H9 (cell line): ENCODE measurements around the gene LYRM2. TPM values are rescaled to one million over a fixed set of nuclear protein-coding genes. Genes with fewer than 3 reads are reported as not detected.
A peak's percentile ranks its signal among the peaks of the same experiment; 100 is the strongest.

Experiments
- DNase-seq: peaks from one replicate; pipeline ENCODE4 v3.0.0-alpha.2; 2017
- H2AFZ ChIP-seq: one replicate; pipeline ENCODE4 v1.6.1; 2013; ENCODE audit warnings: mild to moderate bottlenecking, low read length, control low read depth, moderate library complexity
- H2AK5ac ChIP-seq: 2 replicates; pipeline ENCODE4 v1.6.1; 2013; ENCODE audit warnings: low read length, control low read depth, mixed read lengths; ENCODE audit not compliant: insufficient read length
- H2BK120ac ChIP-seq: one replicate; pipeline ENCODE4 v1.6.1; 2013; ENCODE audit warnings: low read depth, mild to moderate bottlenecking, low read length, control low read depth, inconsistent platforms; ENCODE audit not compliant: poor library complexity, severe bottlenecking
- H2BK12ac ChIP-seq: 2 replicates; pipeline ENCODE4 v1.6.1; 2013; ENCODE audit warnings: low read length, control low read depth, mixed read lengths, low read depth; ENCODE audit not compliant: insufficient read length
- H2BK15ac ChIP-seq: 2 replicates; pipeline ENCODE4 v1.6.1; 2013; ENCODE audit warnings: low read depth, low read length, control low read depth
- H2BK20ac ChIP-seq: one replicate; pipeline ENCODE4 v1.6.1; 2013; ENCODE audit warnings: low read depth, mild to moderate bottlenecking, low read length, control low read depth, inconsistent platforms; ENCODE audit not compliant: poor library complexity, severe bottlenecking
- H2BK5ac ChIP-seq: 2 replicates; pipeline ENCODE4 v1.6.1; 2013; ENCODE audit warnings: low read length, control low read depth, mixed read lengths; ENCODE audit not compliant: insufficient read length
- H3K14ac ChIP-seq: 2 replicates; pipeline ENCODE4 v1.6.1; 2013; ENCODE audit warnings: low read length, control low read depth; ENCODE audit not compliant: insufficient read depth
- H3K18ac ChIP-seq: 2 replicates; pipeline ENCODE4 v1.6.1; 2013; ENCODE audit warnings: low read depth, mild to moderate bottlenecking, mixed read lengths, low read length, control low read depth; ENCODE audit not compliant: insufficient read length
- H3K23ac ChIP-seq: 2 replicates; pipeline ENCODE4 v1.6.1; 2013; ENCODE audit warnings: low read length, control low read depth, mixed read lengths, low read depth; ENCODE audit not compliant: insufficient read length
- H3K23me2 ChIP-seq: 2 replicates; pipeline ENCODE4 v1.6.1; 2013; ENCODE audit warnings: low read depth, mild to moderate bottlenecking, mixed read lengths, low read length, control low read depth; ENCODE audit not compliant: insufficient read length, poor library complexity, severe bottlenecking
- H3K27ac ChIP-seq: 2 replicates; pipeline ENCODE4 v1.5.1; 2013; ENCODE audit warnings: low read length, control low read depth, mixed read lengths, low read depth; ENCODE audit not compliant: insufficient read length
- H3K27me3 ChIP-seq: 2 replicates; pipeline ENCODE4 v1.6.1; 2013; ENCODE audit warnings: low read length, control low read depth, inconsistent platforms; ENCODE audit not compliant: insufficient read depth
- H3K4ac ChIP-seq: 2 replicates; pipeline ENCODE4 v1.6.1; 2013; ENCODE audit warnings: low read depth, mild to moderate bottlenecking, control low read depth, inconsistent platforms, low read length, moderate library complexity
- H3K4me1 ChIP-seq: 2 replicates; pipeline ENCODE4 v1.6.1; 2013; ENCODE audit warnings: low read length, control low read depth, inconsistent platforms; ENCODE audit not compliant: insufficient read depth
- H3K4me2 ChIP-seq: 2 replicates; pipeline ENCODE4 v1.6.1; 2013; ENCODE audit warnings: low read length, control low read depth, mixed read lengths; ENCODE audit not compliant: insufficient read length, insufficient read depth
- H3K56ac ChIP-seq: 2 replicates; pipeline ENCODE4 v1.6.1; 2013; ENCODE audit warnings: low read depth, mild to moderate bottlenecking, mixed read lengths, low read length, control low read depth; ENCODE audit not compliant: insufficient read length
- H3K79me1 ChIP-seq: 2 replicates; pipeline ENCODE4 v1.6.1; 2013; ENCODE audit warnings: low read depth, mild to moderate bottlenecking, moderate library complexity, low read length, control low read depth, inconsistent platforms; ENCODE audit not compliant: insufficient read depth, poor library complexity, severe bottlenecking
- H3K79me2 ChIP-seq: 2 replicates; pipeline ENCODE4 v1.6.1; 2013; ENCODE audit warnings: low read length, control low read depth, inconsistent platforms; ENCODE audit not compliant: insufficient read depth
- H3K9ac ChIP-seq: 2 replicates; pipeline ENCODE4 v1.6.1; 2013; ENCODE audit warnings: low read length, control low read depth, mixed read lengths; ENCODE audit not compliant: insufficient read length; ENCODE audit errors: extremely low read depth
- H3K9me3 ChIP-seq: one replicate; pipeline ENCODE4 v1.6.1; 2013; ENCODE audit warnings: low read depth, low read length, inconsistent platforms; ENCODE audit not compliant: control insufficient read depth
- H3T11ph ChIP-seq: one replicate; pipeline ENCODE4 v1.6.1; 2013; ENCODE audit warnings: mild to moderate bottlenecking, low read length, control low read depth, inconsistent platforms
- H4K20me1 ChIP-seq: one replicate; pipeline ENCODE4 v1.6.1; 2013; ENCODE audit not compliant: control insufficient read depth, insufficient read length, insufficient read depth
- H4K5ac ChIP-seq: 2 replicates; pipeline ENCODE4 v1.6.1; 2013; ENCODE audit warnings: low read depth, mild to moderate bottlenecking, mixed read lengths, low read length, control low read depth; ENCODE audit not compliant: insufficient read length
- H4K8ac ChIP-seq: replicated peaks from 2 replicates; pipeline ENCODE4 v1.6.1; 2013; ENCODE audit warnings: low read length, control low read depth, mixed read lengths, low read depth; ENCODE audit not compliant: insufficient read length
- H4K91ac ChIP-seq: 2 replicates; pipeline ENCODE4 v1.6.1; 2013; ENCODE audit warnings: low read depth, mild to moderate bottlenecking, moderate library complexity, mixed read lengths, low read length, control low read depth; ENCODE audit not compliant: insufficient read length
- H3K27ac Mint-ChIP-seq, 3 experiments: 2 replicates in 2 of 3; 3 replicates in 1 of 3; pipeline ENCODE4 v1.8.0; 2020 to 2021; ENCODE audit warnings: mixed read lengths in 3 of 3, mild to moderate bottlenecking in 1 of 3, moderate library complexity in 1 of 3
- H3K27me3 Mint-ChIP-seq: 2 replicates; pipeline ENCODE4 v1.8.0; 2021; ENCODE audit warnings: low read depth, mild to moderate bottlenecking, moderate library complexity, mixed read lengths
- H3K36me3 Mint-ChIP-seq, 3 experiments: 2 replicates in 2 of 3; 3 replicates in 1 of 3; pipeline ENCODE4 v1.8.0; 2020 to 2021; ENCODE audit warnings: low read depth in 3 of 3, mixed read lengths in 3 of 3; ENCODE audit not compliant: insufficient read depth in 1 of 3
- H3K4me1 Mint-ChIP-seq, 2 experiments: 2 replicates each; pipeline ENCODE4 v1.8.0; 2020; ENCODE audit warnings: mixed read lengths in 2 of 2
- H3K4me3 Mint-ChIP-seq, 2 experiments: 2 replicates in 1 of 2; 3 replicates in 1 of 2; pipeline ENCODE4 v1.8.0; 2020 to 2021; ENCODE audit warnings: mild to moderate bottlenecking in 2 of 2, mixed read lengths in 2 of 2, moderate library complexity in 1 of 2
- H3K9me3 Mint-ChIP-seq, 2 experiments: 2 replicates in 1 of 2; 3 replicates in 1 of 2; pipeline ENCODE4 v1.8.0; 2020; ENCODE audit warnings: mild to moderate bottlenecking in 2 of 2, mixed read lengths in 2 of 2, moderate library complexity in 1 of 2
- WGBS: extraction: QIAGEN DNeasy Blood & Tissue Kit; methylation state at CpG from one replicate; pipeline ENCODE4 v1.1.7; 2013; ENCODE audit warnings: missing lambda C conversion rate, low lambda C conversion rate, mixed read lengths; ENCODE audit not compliant: insufficient read length; ENCODE audit errors: extremely low coverage; 5-methylcytosine and 5-hydroxymethylcytosine counted together
- total RNA-seq: library from RNA; stranded (reverse); gene quantifications from 2 replicates; pipeline ENCODE4 v1.2.1, GENCODE V29; 2021
- TF ChIP-seq, protein P1 (sequence below): fragments of 200-600 bp; sonication (generic); conservative IDR thresholded peaks from 3 replicates; pipeline ENCODE4 v1.8.0; 2021; ENCODE audit warnings: antibody characterized with exemption, mild to moderate bottlenecking

The LYRM2 gene
- total RNA-seq, 1 experiment from 2014 or later = 29.8 TPM

- WGBS = no CpG with 5 or more reads among the region's 5 CpGs
- Histone ChIP-seq H3K9ac (no peak overlapping the region), H3K4ac (no peak overlapping the region), H3K4me1 (no peaks in the 10 kb centered on the region), H3T11ph (no peak overlapping the region), H3K79me2 (no peaks in the 10 kb centered on the region), H3K23me2 (no peaks in the 10 kb centered on the region), H4K20me1 (no peaks in the 10 kb centered on the region), H4K8ac (no peak overlapping the region), H2BK20ac (no peak overlapping the region), H2BK5ac (no peak overlapping the region), H2AFZ (no peak overlapping the region), H2BK120ac (no peak overlapping the region), H2BK15ac (no peak overlapping the region), H3K18ac (no peak overlapping the region), H3K56ac (no peak overlapping the region), H2BK12ac (no peak overlapping the region), H4K91ac (no peak overlapping the region), H3K9me3 (no peaks in the 10 kb centered on the region), H3K27ac (no peak overlapping the region), H2AK5ac (no peak overlapping the region), H3K14ac (no peak overlapping the region), H4K5ac (no peak overlapping the region), H3K4me2 (no peak overlapping the region), H3K79me1 (no peaks in the 10 kb centered on the region), H3K23ac (no peak overlapping the region), H3K27me3 (no peaks in the 10 kb centered on the region)
- DNase-seq = no peak
- no peaks in the 10 kb centered on the region for H3K36me3 Mint-ChIP-seq
- H3K27ac Mint-ChIP-seq = peak overlapping the region in 1 of 3 experiments; percentile 65; a peak in 1 of 7 replicates
- no peaks in the 10 kb centered on the region for H3K9me3 Mint-ChIP-seq
- H3K4me1 Mint-ChIP-seq = peaks cover 0 to 15% of the 10 kb centered on the region in 2 experiments; a peak in 3 of 4 replicates
- no peaks in the 10 kb centered on the region; the same call in 1 of the 2 replicates for H3K27me3 Mint-ChIP-seq
- TF ChIP-seq, protein P1, sequence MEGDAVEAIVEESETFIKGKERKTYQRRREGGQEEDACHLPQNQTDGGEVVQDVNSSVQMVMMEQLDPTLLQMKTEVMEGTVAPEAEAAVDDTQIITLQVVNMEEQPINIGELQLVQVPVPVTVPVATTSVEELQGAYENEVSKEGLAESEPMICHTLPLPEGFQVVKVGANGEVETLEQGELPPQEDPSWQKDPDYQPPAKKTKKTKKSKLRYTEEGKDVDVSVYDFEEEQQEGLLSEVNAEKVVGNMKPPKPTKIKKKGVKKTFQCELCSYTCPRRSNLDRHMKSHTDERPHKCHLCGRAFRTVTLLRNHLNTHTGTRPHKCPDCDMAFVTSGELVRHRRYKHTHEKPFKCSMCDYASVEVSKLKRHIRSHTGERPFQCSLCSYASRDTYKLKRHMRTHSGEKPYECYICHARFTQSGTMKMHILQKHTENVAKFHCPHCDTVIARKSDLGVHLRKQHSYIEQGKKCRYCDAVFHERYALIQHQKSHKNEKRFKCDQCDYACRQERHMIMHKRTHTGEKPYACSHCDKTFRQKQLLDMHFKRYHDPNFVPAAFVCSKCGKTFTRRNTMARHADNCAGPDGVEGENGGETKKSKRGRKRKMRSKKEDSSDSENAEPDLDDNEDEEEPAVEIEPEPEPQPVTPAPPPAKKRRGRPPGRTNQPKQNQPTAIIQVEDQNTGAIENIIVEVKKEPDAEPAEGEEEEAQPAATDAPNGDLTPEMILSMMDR = no peak
- no peak overlapping the region for H3K4me3 Mint-ChIP-seq
These were observed 22.7 kb downstream of the LYRM2 start for GRCh38 chr6:89615882-89616281.
